GM19099 (cell line): Measurements from ENCODE around the gene CLEC7A.

Source experiments
- POLR2A ChIP-seq: IDR thresholded peaks from 3 replicates; pipeline ENCODE4 v1.6.1; 2011; ENCODE audit warnings: low read depth; ENCODE audit not compliant: insufficient read length; ENCODE audit errors: extremely low read depth

CLEC7A gene

GRCh38 chr12:10153271-10154144 lies 23.5 kb upstream of the CLEC7A start:
- no peak for TF ChIP-seq POLR2A

- no peak for TF ChIP-seq POLR2A
These were observed 21.6 kb upstream of the CLEC7A start for GRCh38 chr12:10151621-10152020.

- TF ChIP-seq POLR2A: no peak
These were observed 17.9 kb upstream of the CLEC7A start for GRCh38 chr12:10147714-10148403.

- TF ChIP-seq POLR2A: no peak
These were observed 13.1 kb upstream of the CLEC7A start for GRCh38 chr12:10142976-10143589.

GRCh38 chr12:10140001-10140400 lies 10.0 kb upstream of the CLEC7A start:
- TF ChIP-seq POLR2A: no peak

GRCh38 chr12:10136637-10137205 lies 6.7 kb upstream of the CLEC7A start:
- no peak for TF ChIP-seq POLR2A

- TF ChIP-seq POLR2A: no peak
These were observed 5.1 kb upstream of the CLEC7A start for GRCh38 chr12:10135126-10135525.

- no peak for TF ChIP-seq POLR2A
These were observed 2.9 kb upstream of the CLEC7A start for GRCh38 chr12:10132850-10133370.

- no peak for TF ChIP-seq POLR2A
These were observed 1.2 kb upstream of the CLEC7A start for GRCh38 chr12:10131111-10131690.

- TF ChIP-seq POLR2A: no peak
These were observed 1.3 kb downstream of the CLEC7A start for GRCh38 chr12:10128687-10129086.

- TF ChIP-seq POLR2A: no peak
These were observed 3.6 kb downstream of the CLEC7A start for GRCh38 chr12:10126413-10126812.

- no peak for TF ChIP-seq POLR2A
These were observed 7.3 kb downstream of the CLEC7A start for GRCh38 chr12:10122689-10123088.

GRCh38 chr12:10121278-10121677 lies 8.7 kb downstream of the CLEC7A start:
- TF ChIP-seq POLR2A: no peak

- TF ChIP-seq POLR2A: no peak
These were observed 10.9 kb downstream of the CLEC7A start for GRCh38 chr12:10119066-10119465.

GRCh38 chr12:10115890-10116289 lies 14.1 kb downstream of the CLEC7A start:
- no peak for TF ChIP-seq POLR2A
